Endodermal cell (in vitro differentiated cells): ENCODE data around the gene CCT2. TPM values are rescaled to one million over a fixed set of nuclear protein-coding genes. Genes with fewer than 3 reads are reported as not detected.

Experiments used
- DNase-seq: peaks from one replicate; pipeline ENCODE4 v3.0.0-alpha.2; 2017
- H3K27ac ChIP-seq: 2 replicates; pipeline ENCODE4 v1.5.1; 2013; ENCODE audit warnings: mild to moderate bottlenecking, low read depth, low read length, moderate library complexity
- H3K27me3 ChIP-seq: 2 replicates; pipeline ENCODE4 v1.6.1; 2013; ENCODE audit warnings: mild to moderate bottlenecking, low read length, moderate library complexity; ENCODE audit not compliant: insufficient read depth, control insufficient read depth, poor library complexity, severe bottlenecking
- H3K36me3 ChIP-seq: 2 replicates; pipeline ENCODE4 v1.7.0; 2013; ENCODE audit warnings: mild to moderate bottlenecking, low read length, moderate library complexity; ENCODE audit not compliant: control insufficient read depth, insufficient read depth
- H3K4me1 ChIP-seq: one replicate; pipeline ENCODE4 v1.7.0; 2013; ENCODE audit warnings: low read length; ENCODE audit not compliant: control insufficient read depth, insufficient read depth
- H3K4me3 ChIP-seq: 2 replicates; pipeline ENCODE4 v1.5.1; 2013; ENCODE audit warnings: mild to moderate bottlenecking, low read length, moderate library complexity
- H3K9ac ChIP-seq: 2 replicates; pipeline ENCODE4 v1.6.1; 2013; ENCODE audit warnings: mild to moderate bottlenecking, low read length, moderate library complexity; ENCODE audit not compliant: poor library complexity, severe bottlenecking; ENCODE audit errors: extremely low read depth
- H3K9me3 ChIP-seq: 2 replicates; pipeline ENCODE4 v1.6.1; 2013; ENCODE audit warnings: mild to moderate bottlenecking, low read length, moderate library complexity; ENCODE audit not compliant: control insufficient read depth
- H3K27ac Mint-ChIP-seq: 2 replicates; pipeline ENCODE4 v1.8.0; 2020; ENCODE audit warnings: mixed read lengths
- H3K27me3 Mint-ChIP-seq: 2 replicates; pipeline ENCODE4 v1.8.0; 2021; ENCODE audit warnings: mild to moderate bottlenecking, mixed read lengths; ENCODE audit not compliant: insufficient read depth
- H3K36me3 Mint-ChIP-seq: 2 replicates; pipeline ENCODE4 v1.8.0; 2020; ENCODE audit warnings: low read depth, mixed read lengths
- H3K4me1 Mint-ChIP-seq: 2 replicates; pipeline ENCODE4 v1.8.0; 2020; ENCODE audit warnings: mixed read lengths
- H3K4me3 Mint-ChIP-seq: 2 replicates; pipeline ENCODE4 v1.8.0; 2020; ENCODE audit warnings: mild to moderate bottlenecking, moderate library complexity, mixed read lengths
- H3K9me3 Mint-ChIP-seq: 2 replicates; pipeline ENCODE4 v1.8.0; 2020; ENCODE audit warnings: mild to moderate bottlenecking, mixed read lengths
- WGBS, 2 experiments: methylation state at CpG; one replicate each; pipeline versions ENCODE4 v1.1.5 to v1.1.7; 2013; ENCODE audit warnings: missing lambda C conversion rate in 2 of 2, mixed read lengths in 1 of 2; ENCODE audit not compliant: insufficient coverage in 1 of 2, insufficient read length in 1 of 2; 5-methylcytosine and 5-hydroxymethylcytosine counted together
- total RNA-seq, 2 donors: library from RNA; stranded (reverse); fragmentation: NEBNext Ultra II Directional in 1 of 2; extraction: Animal tissue kit (Norgen Biotek cat#: 25700) in 1 of 2; gene quantifications; 2 replicates in 1 of 2; 3 replicates in 1 of 2; pipeline ENCODE4 v1.2.1, GENCODE V29; 2021
- TF ChIP-seq, protein P1 (sequence below): fragments of 200-600 bp; sonication (generic); conservative IDR thresholded peaks from 2 replicates; pipeline ENCODE4 v1.5.0; 2021; ENCODE audit warnings: antibody characterized with exemption, mild to moderate bottlenecking

CCT2 gene
- total RNA-seq, 2 donors from 2014 or later = 284 to 319 TPM

DNA sequence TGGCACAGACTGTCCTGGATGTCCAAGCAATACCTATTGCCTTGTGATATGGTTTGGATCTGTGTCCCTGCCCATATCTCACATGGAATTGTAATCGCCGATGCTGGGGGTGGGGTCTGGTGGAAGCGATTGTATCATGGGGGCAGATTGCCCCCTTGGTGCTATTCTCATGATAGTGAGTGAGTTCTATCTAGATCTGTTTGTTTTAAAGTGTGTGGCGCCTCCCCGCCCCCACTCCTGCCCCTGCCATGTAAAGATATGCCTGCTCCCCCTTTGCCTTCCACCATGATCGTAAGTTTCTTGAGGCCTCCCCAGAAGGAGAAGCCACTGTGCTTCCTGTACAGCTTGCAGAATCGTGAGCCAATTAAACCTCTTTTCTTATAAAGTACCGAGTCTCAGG lies 42.2 kb downstream of the CCT2 start:
- H3K36me3 Mint-ChIP-seq = no peaks in the 10 kb centered on the region
- Histone ChIP-seq H3K4me3 (no peak overlapping the region), H3K9ac (no peak overlapping the region), H3K9me3 (no peaks in the 10 kb centered on the region), H3K36me3 (no peaks in the 10 kb centered on the region), H3K4me1 (no peaks in the 10 kb centered on the region), H3K27me3 (no peaks in the 10 kb centered on the region), H3K27ac (no peak overlapping the region)
- H3K27ac Mint-ChIP-seq = no peak overlapping the region
- DNase-seq = no peak
- no peaks in the 10 kb centered on the region for H3K9me3 Mint-ChIP-seq
- WGBS, 2 experiments = 84 to 100% methylated on average over 2 to 8 of the region's 8 CpGs
- no peaks in the 10 kb centered on the region for H3K4me1 Mint-ChIP-seq
- TF ChIP-seq, protein P1, sequence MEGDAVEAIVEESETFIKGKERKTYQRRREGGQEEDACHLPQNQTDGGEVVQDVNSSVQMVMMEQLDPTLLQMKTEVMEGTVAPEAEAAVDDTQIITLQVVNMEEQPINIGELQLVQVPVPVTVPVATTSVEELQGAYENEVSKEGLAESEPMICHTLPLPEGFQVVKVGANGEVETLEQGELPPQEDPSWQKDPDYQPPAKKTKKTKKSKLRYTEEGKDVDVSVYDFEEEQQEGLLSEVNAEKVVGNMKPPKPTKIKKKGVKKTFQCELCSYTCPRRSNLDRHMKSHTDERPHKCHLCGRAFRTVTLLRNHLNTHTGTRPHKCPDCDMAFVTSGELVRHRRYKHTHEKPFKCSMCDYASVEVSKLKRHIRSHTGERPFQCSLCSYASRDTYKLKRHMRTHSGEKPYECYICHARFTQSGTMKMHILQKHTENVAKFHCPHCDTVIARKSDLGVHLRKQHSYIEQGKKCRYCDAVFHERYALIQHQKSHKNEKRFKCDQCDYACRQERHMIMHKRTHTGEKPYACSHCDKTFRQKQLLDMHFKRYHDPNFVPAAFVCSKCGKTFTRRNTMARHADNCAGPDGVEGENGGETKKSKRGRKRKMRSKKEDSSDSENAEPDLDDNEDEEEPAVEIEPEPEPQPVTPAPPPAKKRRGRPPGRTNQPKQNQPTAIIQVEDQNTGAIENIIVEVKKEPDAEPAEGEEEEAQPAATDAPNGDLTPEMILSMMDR = no peak
- no peak overlapping the region for H3K4me3 Mint-ChIP-seq
- no peaks in the 10 kb centered on the region for H3K27me3 Mint-ChIP-seq

DNA sequence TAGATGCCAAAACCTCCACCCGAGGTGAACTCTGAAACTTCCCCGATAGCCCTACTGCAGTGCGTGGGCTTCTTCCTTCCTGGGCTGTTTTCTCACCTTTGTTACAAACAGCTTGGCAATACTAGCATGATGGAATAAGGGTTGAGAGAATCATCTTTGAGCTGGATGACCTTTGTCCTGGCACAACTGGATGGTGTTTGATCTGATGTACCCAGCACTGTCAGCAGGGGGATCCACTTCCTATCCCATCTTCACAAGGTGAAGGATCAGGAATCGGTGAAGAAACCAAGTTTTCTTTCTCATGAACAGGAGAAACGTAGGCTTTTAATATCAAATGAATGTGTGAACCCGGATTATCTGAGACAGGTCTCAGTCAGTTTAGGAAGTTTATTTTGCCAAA lies 44.9 kb downstream of the CCT2 start:
- Histone ChIP-seq H3K27me3 (no peaks in the 10 kb centered on the region), H3K36me3 (no peaks in the 10 kb centered on the region), H3K9ac (no peak overlapping the region), H3K4me1 (no peaks in the 10 kb centered on the region), H3K27ac (no peak overlapping the region), H3K4me3 (no peak overlapping the region), H3K9me3 (no peaks in the 10 kb centered on the region)
- Mint-ChIP-seq H3K27ac (no peak overlapping the region), H3K36me3 (no peaks in the 10 kb centered on the region), H3K9me3 (no peaks in the 10 kb centered on the region), H3K4me1 (no peaks in the 10 kb centered on the region), H3K4me3 (no peak overlapping the region), H3K27me3 (no peaks in the 10 kb centered on the region)
- WGBS, 2 experiments = 88 to 90% methylated on average over 6 of the region's 6 CpGs
- TF ChIP-seq, protein P1 = peak; percentile 74
- DNase-seq = peak; percentile 80

DNA sequence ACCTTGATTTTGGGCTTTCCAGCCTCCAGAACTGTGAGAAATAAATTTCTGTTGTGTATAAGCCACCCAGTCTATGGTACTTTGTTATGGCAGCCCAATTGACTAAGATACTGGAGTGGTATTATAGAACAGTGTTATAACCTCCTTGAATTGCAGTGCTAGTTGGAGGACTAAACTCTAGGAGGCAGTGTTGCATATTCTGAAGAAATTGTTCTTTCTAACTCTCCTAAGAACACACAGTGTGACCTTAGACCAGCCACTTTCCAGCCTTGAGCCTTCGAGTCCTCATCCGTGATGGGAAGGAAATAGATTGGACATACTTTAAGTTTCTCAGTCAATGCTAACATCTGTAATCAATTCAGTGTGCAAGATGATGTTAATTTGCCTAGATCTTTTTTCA lies 47.8 kb downstream of the CCT2 start:
- no peaks in the 10 kb centered on the region for H3K4me1 ChIP-seq
- Mint-ChIP-seq H3K4me3 (no peak overlapping the region), H3K27ac (no peak overlapping the region), H3K36me3 (no peaks in the 10 kb centered on the region), H3K9me3 (no peaks in the 10 kb centered on the region), H3K27me3 (no peaks in the 10 kb centered on the region), H3K4me1 (no peaks in the 10 kb centered on the region)
- H3K36me3 ChIP-seq = no peaks in the 10 kb centered on the region
- no peak overlapping the region for H3K27ac ChIP-seq
- no peak overlapping the region for H3K4me3 ChIP-seq
- TF ChIP-seq, protein P1 = peak; percentile 70
- H3K9me3 ChIP-seq = no peaks in the 10 kb centered on the region
- H3K9ac ChIP-seq = no peak overlapping the region
- H3K27me3 ChIP-seq = no peaks in the 10 kb centered on the region
- no peak for DNase-seq
- 93 to 95% methylated on average over 2 of the region's 2 CpGs for WGBS, 2 experiments
